A673 (cell line): ENCODE measurements around the gene KRT7. TPM values are rescaled to one million over a fixed set of nuclear protein-coding genes. Genes with fewer than 3 reads are reported as not detected.

Experiments used
- BruUV-seq: library from RNA; stranded (reverse); fragments of 400-500 nt; replicated peaks from 2 replicates; lab custom pipeline; 2021; lab: Mats Ljungman, UMichigan
- CTCF ChIA-PET: fragments of 300-600 bp; sonication (Branson Sonifier 250); formaldehyde crosslinking; loops from one replicate; lab custom pipeline; 2022; ENCODE audit warnings: antibody characterized with exemption; lab: Charles Lee
- POLR2A ChIA-PET: fragments of 300-600 bp; sonication (Branson Sonifier 250); formaldehyde crosslinking; loops from one replicate; lab custom pipeline; 2022; ENCODE audit warnings: antibody characterized with exemption; ENCODE audit not compliant: low non-redundant PET; lab: Charles Lee
- DNase-seq: peaks from one replicate; pipeline ENCODE4 v3.0.0-alpha.2; 2015; ENCODE audit warnings: low spot score
- H3K27ac ChIP-seq: fragments of 200-600 bp; sonication (generic); 2 replicates; pipeline ENCODE4 v1.5.1; 2016; ENCODE audit warnings: mixed run types, low read depth, mild to moderate bottlenecking, mixed read lengths, antibody characterized with exemption, low read length; ENCODE audit not compliant: poor library complexity, severe bottlenecking
- H3K27me3 ChIP-seq: fragments of 200-600 bp; sonication (generic); replicated peaks from 2 replicates; pipeline ENCODE4 v1.6.1; 2017; ENCODE audit warnings: mixed run types, low read depth, mild to moderate bottlenecking, mixed read lengths, antibody characterized with exemption, low read length; ENCODE audit not compliant: insufficient read depth, poor library complexity
- H3K36me3 ChIP-seq: fragments of 200-600 bp; sonication (generic); 2 replicates; pipeline ENCODE4 v1.6.1; 2016; ENCODE audit warnings: mixed run types, mild to moderate bottlenecking, mixed read lengths, antibody characterized with exemption, low read length; ENCODE audit not compliant: insufficient read depth, poor library complexity, severe bottlenecking
- H3K4me1 ChIP-seq: fragments of 200-600 bp; sonication (generic); 2 replicates; pipeline ENCODE4 v1.6.1; 2017; ENCODE audit warnings: mixed run types, mild to moderate bottlenecking, mixed read lengths, antibody characterized with exemption, low read length; ENCODE audit not compliant: insufficient read depth, poor library complexity, severe bottlenecking
- H3K4me3 ChIP-seq: fragments of 200-600 bp; sonication (generic); 2 replicates; pipeline ENCODE4 v1.5.1; 2016; ENCODE audit warnings: low read depth, mixed run types, mild to moderate bottlenecking, mixed read lengths, low read length; ENCODE audit not compliant: poor library complexity, severe bottlenecking
- H3K9me3 ChIP-seq: fragments of 200-600 bp; sonication (generic); 2 replicates; pipeline ENCODE4 v1.6.1; 2016; ENCODE audit warnings: mixed run types, low read depth, mild to moderate bottlenecking, mixed read lengths, antibody characterized with exemption, low read length; ENCODE audit not compliant: poor library complexity, severe bottlenecking
- CTCF ChIP-seq: fragments of 300-800, 200-600 bp; sonication (generic); conservative IDR thresholded peaks from 2 replicates; pipeline ENCODE4 v1.5.1; 2017; ENCODE audit warnings: low read depth, mild to moderate bottlenecking, antibody characterized with exemption, low read length, moderate library complexity, mixed read lengths
- EZH2 ChIP-seq: fragments of 200-600 bp; sonication (generic); IDR thresholded peaks from 2 replicates; pipeline ENCODE4 v1.6.1; 2017; ENCODE audit warnings: borderline replicate concordance, low read depth, mild to moderate bottlenecking, mixed read lengths, antibody characterized with exemption, low read length; ENCODE audit not compliant: poor library complexity, severe bottlenecking
- intact Hi-C: fragments of 100-400 bp; cut with micrococcal nuclease; formaldehyde crosslinking; loops from one replicate; pipeline ENCODE4 v1.10.0; 2022; ENCODE audit not compliant: unreplicated experiment
- total RNA-seq: library from RNA; stranded (reverse); gene quantifications from 2 replicates; pipeline ENCODE4 v1.2.3, GENCODE V29; 2021

The KRT7 gene
- total RNA-seq, 1 experiment from 2014 or later = 1.0 TPM

GRCh38 chr12:52261208-52261484, 28.1 kb downstream of the KRT7 start:
- peaks cover 15% of the 10 kb centered on the region for H3K4me1 ChIP-seq
- ChIA-PET CTCF (no interaction called here), POLR2A (no interaction called here)
- intact Hi-C loops = no loop called here
- H3K36me3 ChIP-seq = no peaks in the 10 kb centered on the region
- no TSS peak for BruUV-seq
- H3K4me3 ChIP-seq = no peak overlapping the region
- H3K27me3 ChIP-seq = peaks cover 20% of the 10 kb centered on the region
- no peak for DNase-seq
- H3K9me3 ChIP-seq = no peaks in the 10 kb centered on the region
- no peak overlapping the region for H3K27ac ChIP-seq
- TF ChIP-seq EZH2 (no peak), CTCF (no peak)

- H3K27me3 ChIP-seq = peaks cover 16% of the 10 kb centered on the region
- POLR2A ChIA-PET = no interaction called here
These were observed 29.2 kb downstream of the KRT7 start for GRCh38 chr12:52262286-52262685.

DNA sequence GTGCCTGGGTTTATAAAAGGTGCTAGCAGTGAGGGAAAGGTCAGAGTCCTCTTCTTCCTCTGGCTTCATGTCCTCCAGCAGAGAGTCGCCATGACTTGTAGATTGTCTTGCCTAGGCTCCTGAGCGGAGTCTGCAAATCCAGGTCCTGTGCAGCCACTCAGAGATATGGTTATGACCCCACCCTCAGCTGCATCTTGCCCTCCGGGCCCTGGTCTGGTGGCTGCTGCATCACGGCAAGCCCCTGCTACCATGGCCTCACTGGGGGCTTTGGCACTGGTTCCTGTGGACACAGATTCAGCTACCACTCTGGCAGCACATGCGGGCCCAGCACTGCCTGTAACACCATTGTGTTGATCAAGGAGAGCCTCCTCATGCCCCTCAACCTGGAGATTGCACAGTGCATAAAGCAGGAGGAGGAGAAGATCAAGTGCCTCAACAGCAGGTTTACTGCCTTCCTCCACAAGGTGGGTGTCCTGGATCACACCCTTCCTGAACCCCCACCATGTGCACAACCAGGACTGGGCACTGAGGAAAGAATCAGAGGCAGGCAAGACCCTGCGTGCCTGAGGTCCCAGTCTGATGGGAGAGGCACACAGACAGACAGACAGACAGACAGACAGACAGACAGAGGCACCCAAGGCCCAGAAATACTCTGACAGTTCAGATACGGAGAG, 30.9 kb downstream of the KRT7 start:
- peaks cover 15% of the 10 kb centered on the region for H3K4me1 ChIP-seq
- intact Hi-C loops = no loop called here
- POLR2A ChIA-PET = no interaction called here
- no peaks in the 10 kb centered on the region for H3K36me3 ChIP-seq
- no peak for DNase-seq
- no peak overlapping the region for H3K27ac ChIP-seq
- no peak overlapping the region for H3K4me3 ChIP-seq
- peaks cover under 1% of the 10 kb centered on the region for H3K27me3 ChIP-seq
- TF ChIP-seq EZH2 (no peak), CTCF (no peak)
- no peaks in the 10 kb centered on the region for H3K9me3 ChIP-seq
- CTCF ChIA-PET = no interaction called here
- no TSS peak for BruUV-seq

More at GRCh38 chr12:52262286-52262685, 29.2 kb downstream of the KRT7 start:
- Histone ChIP-seq H3K27ac (no peak overlapping the region), H3K4me3 (no peak overlapping the region), H3K36me3 (no peaks in the 10 kb centered on the region), H3K9me3 (no peaks in the 10 kb centered on the region), H3K4me1 (peaks cover 15% of the 10 kb centered on the region)
- no TSS peak for BruUV-seq
- no peak for DNase-seq
- intact Hi-C loops = no loop called here
- TF ChIP-seq EZH2 = no peak
- no peak for TF ChIP-seq CTCF
- CTCF ChIA-PET = no interaction called here
